Lower lobe of right lung (tissue), 2 donors: ENCODE results near the gene SMO. TPM values are rescaled to one million over a fixed set of nuclear protein-coding genes. Genes with fewer than 3 reads are reported as not detected.

Source experiments
- ATAC-seq, 2 donors: fragments of 200-7000 bp; cut with Tn5 transposase; one replicate each; pipeline ENCODE4 v1.9.1; 2020 to 2022; ENCODE audit warnings: mild to moderate bottlenecking in 2 of 2, moderate library complexity in 2 of 2
- DNase-seq: peaks from one replicate; pipeline ENCODE4 v3.0.0-alpha.2; 2020
- H3K27ac ChIP-seq: fragments of 200-600 bp; one replicate; pipeline ENCODE4 v1.8.0; 2022
- H3K27me3 ChIP-seq: fragments of 200-600 bp; one replicate; pipeline ENCODE4 v1.8.0; 2022; ENCODE audit warnings: low read depth
- H3K36me3 ChIP-seq: fragments of 200-600 bp; one replicate; pipeline ENCODE4 v1.8.0; 2022; ENCODE audit warnings: mild to moderate bottlenecking
- H3K4me1 ChIP-seq: fragments of 200-600 bp; one replicate; pipeline ENCODE4 v1.8.0; 2022
- H3K4me3 ChIP-seq: fragments of 200-600 bp; one replicate; pipeline ENCODE4 v1.8.0; 2022; ENCODE audit warnings: mild to moderate bottlenecking
- H3K9me3 ChIP-seq: fragments of 200-600 bp; one replicate; pipeline ENCODE4 v1.8.0; 2022
- CTCF ChIP-seq: fragments of 200-600 bp; IDR thresholded peaks from one replicate; pipeline ENCODE4 v1.8.0; 2022; ENCODE audit warnings: antibody characterized with exemption, mild to moderate bottlenecking
- intact Hi-C: fragments of 100-400 bp; cut with DNase I; formaldehyde crosslinking; loops from one replicate; pipeline ENCODE4 v1.11.0; 2022
- total RNA-seq: library from RNA; stranded (reverse); fragmentation: NEBNext Ultra II Directional; extraction: Animal tissue kit (Norgen Biotek cat#: 25700); gene quantifications from one replicate; pipeline ENCODE4 v1.2.1, GENCODE V29; 2021
- donor health status: DM: no; HTN: yes; CAD: no; lungs with severe emphysema.

SMO gene
- total RNA-seq, 1 donor from 2014 or later = 3.1 TPM

GRCh38 chr7:129209067-129209926 lies 20.9 kb downstream of the SMO start:
- Histone ChIP-seq H3K27me3 (no peaks in the 10 kb centered on the region), H3K36me3 (no peaks in the 10 kb centered on the region), H3K9me3 (no peaks in the 10 kb centered on the region), H3K4me3 (no peak overlapping the region), H3K4me1 (no peaks in the 10 kb centered on the region), H3K27ac (no peak overlapping the region)
- TF ChIP-seq CTCF = no peak
- ATAC-seq (no peak), DNase-seq (no peak)
- intact Hi-C loops = no loop called here

GRCh38 chr7:129210256-129210988 lies 22.0 kb downstream of the SMO start:
- Histone ChIP-seq H3K27ac (no peak overlapping the region), H3K9me3 (no peaks in the 10 kb centered on the region), H3K4me1 (no peaks in the 10 kb centered on the region), H3K36me3 (no peaks in the 10 kb centered on the region), H3K4me3 (no peak overlapping the region), H3K27me3 (no peaks in the 10 kb centered on the region)
- peak; percentile 85 for TF ChIP-seq CTCF
- intact Hi-C loops = no loop called here
- ATAC-seq (peak; percentile 82 to 89), DNase-seq (peak; percentile 82)

- no peak overlapping the region for H3K4me3 ChIP-seq
- no peak for DNase-seq
- no peaks in the 10 kb centered on the region for H3K4me1 ChIP-seq
- no peak for ATAC-seq
- no peaks in the 10 kb centered on the region for H3K27me3 ChIP-seq
- no peak overlapping the region for H3K27ac ChIP-seq
- intact Hi-C loops = no loop called here
- no peaks in the 10 kb centered on the region for H3K36me3 ChIP-seq
- H3K9me3 ChIP-seq = no peaks in the 10 kb centered on the region
- TF ChIP-seq CTCF = no peak
Measured at GRCh38 chr7:129210989-129211312, 22.5 kb downstream of the SMO start.

DNA sequence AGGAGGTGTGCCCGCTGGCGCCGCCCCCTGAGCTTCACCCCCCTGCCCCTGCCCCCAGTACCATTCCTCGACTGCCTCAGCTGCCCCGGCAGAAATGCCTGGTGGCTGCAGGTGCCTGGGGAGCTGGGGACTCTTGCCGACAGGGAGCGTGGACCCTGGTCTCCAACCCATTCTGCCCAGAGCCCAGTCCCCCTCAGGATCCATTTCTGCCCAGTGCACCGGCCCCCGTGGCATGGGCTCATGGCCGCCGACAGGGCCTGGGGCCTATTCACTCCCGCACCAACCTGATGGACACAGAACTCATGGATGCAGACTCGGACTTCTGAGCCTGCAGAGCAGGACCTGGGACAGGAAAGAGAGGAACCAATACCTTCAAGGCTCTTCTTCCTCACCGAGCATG lies 23.7 kb downstream of the SMO start:
- H3K4me3 ChIP-seq = no peak overlapping the region
- no peak for TF ChIP-seq CTCF
- no peak for DNase-seq
- H3K27me3 ChIP-seq = no peaks in the 10 kb centered on the region
- intact Hi-C loops = no loop called here
- no peak overlapping the region for H3K27ac ChIP-seq
- H3K36me3 ChIP-seq = no peaks in the 10 kb centered on the region
- ATAC-seq = no peak
- H3K4me1 ChIP-seq = no peaks in the 10 kb centered on the region
- H3K9me3 ChIP-seq = no peaks in the 10 kb centered on the region

GRCh38 chr7:129212596-129212995 lies 24.2 kb downstream of the SMO start:
- no peaks in the 10 kb centered on the region for H3K9me3 ChIP-seq
- H3K27ac ChIP-seq = no peak overlapping the region
- TF ChIP-seq CTCF = no peak
- intact Hi-C loops = no loop called here
- no peaks in the 10 kb centered on the region for H3K4me1 ChIP-seq
- no peaks in the 10 kb centered on the region for H3K36me3 ChIP-seq
- ATAC-seq (no peak), DNase-seq (no peak)
- H3K27me3 ChIP-seq = no peaks in the 10 kb centered on the region
- H3K4me3 ChIP-seq = no peak overlapping the region
